Lung (tissue), 12 donors: ENCODE measurements around the gene DDIT4. TPM values are rescaled to one million over a fixed set of nuclear protein-coding genes. Genes with fewer than 3 reads are reported as not detected.

Experiments used
- ATAC-seq: fragments of 200-7000 bp; cut with Tn5 transposase; one replicate; pipeline ENCODE4 v1.9.1; 2020; ENCODE audit warnings: moderate number of reproducible peaks; ENCODE audit not compliant: insufficient read depth, low FRiP score
- DNase-seq, 3 donors: peaks; one replicate each; pipeline ENCODE4 v3.0.0-alpha.2; 2013 to 2017
- H3K27ac ChIP-seq, 2 donors: one replicate each; pipeline ENCODE4 v1.5.1; 2013; ENCODE audit warnings: mild to moderate bottlenecking in 2 of 2, moderate library complexity in 2 of 2, control low read depth in 1 of 2, inconsistent platforms in 1 of 2, low read depth in 1 of 2, low read length in 1 of 2
- H3K27me3 ChIP-seq, 3 donors: one replicate each; pipeline ENCODE4 v1.5.1; 2013; ENCODE audit warnings: low read length in 2 of 3; ENCODE audit not compliant: control insufficient read depth in 3 of 3, insufficient read depth in 3 of 3
- H3K36me3 ChIP-seq, 4 donors: one replicate each; pipeline ENCODE4 v1.5.1; 2013; ENCODE audit warnings: low read length in 4 of 4, mild to moderate bottlenecking in 1 of 4, moderate library complexity in 1 of 4; ENCODE audit not compliant: control insufficient read depth in 4 of 4, insufficient read depth in 4 of 4
- H3K4me1 ChIP-seq, 5 donors: one replicate each; pipeline ENCODE4 v1.5.1; 2013; ENCODE audit warnings: low read length in 5 of 5, mild to moderate bottlenecking in 2 of 5, moderate library complexity in 1 of 5; ENCODE audit not compliant: control insufficient read depth in 5 of 5, insufficient read depth in 5 of 5
- H3K4me3 ChIP-seq: one replicate; pipeline ENCODE4 v1.5.1; 2013; ENCODE audit warnings: mild to moderate bottlenecking, control low read depth, moderate library complexity
- H3K9ac ChIP-seq, 2 donors: one replicate each; pipeline ENCODE4 v1.5.1; 2013; ENCODE audit warnings: low read length in 2 of 2, control low read depth in 1 of 2; ENCODE audit not compliant: insufficient read depth in 1 of 2
- H3K9me3 ChIP-seq, 4 donors: one replicate each; pipeline ENCODE4 v1.5.1; 2013; ENCODE audit warnings: low read length in 3 of 4, mild to moderate bottlenecking in 1 of 4, moderate library complexity in 1 of 4; ENCODE audit not compliant: control insufficient read depth in 4 of 4, insufficient read depth in 3 of 4
- WGBS, 2 donors: extraction: QIAGEN DNeasy Blood & Tissue Kit; methylation state at CpG; one replicate each; pipeline ENCODE4 v1.1.7; 2013; 5-methylcytosine and 5-hydroxymethylcytosine counted together
- polyA plus RNA-seq, 2 donors: library from polyadenylated mRNA; stranded (reverse); fragments of 200-250 nt; gene quantifications; one replicate each; pipeline ENCODE4 v1.2.1, GENCODE V29; 2013
- total RNA-seq, 2 donors: library from RNA; depleted of rRNA in 1 of 2; stranded (reverse); fragments of >200 nt in 1 of 2; gene quantifications; one replicate each; pipeline ENCODE4 v1.2.1, GENCODE V29; 2014 to 2021
- TF ChIP-seq, protein P1 (sequence below): IDR thresholded peaks from 2 replicates; pipeline ENCODE4 v1.5.1; 2012; ENCODE audit warnings: mild to moderate bottlenecking; ENCODE audit errors: control extremely low read depth, extremely low read depth
- donor health status: control.
- donor health status: control.
- donor health status: Bipolar disorder and iron deficiency.
- donor health status: healthy.
- donor health status: DM: yes; HTN: yes; CAD: no.

Gene DDIT4
- total and polyA plus RNA-seq, 4 donors, result 55.3 to 190 (median 171) TPM

DNA sequence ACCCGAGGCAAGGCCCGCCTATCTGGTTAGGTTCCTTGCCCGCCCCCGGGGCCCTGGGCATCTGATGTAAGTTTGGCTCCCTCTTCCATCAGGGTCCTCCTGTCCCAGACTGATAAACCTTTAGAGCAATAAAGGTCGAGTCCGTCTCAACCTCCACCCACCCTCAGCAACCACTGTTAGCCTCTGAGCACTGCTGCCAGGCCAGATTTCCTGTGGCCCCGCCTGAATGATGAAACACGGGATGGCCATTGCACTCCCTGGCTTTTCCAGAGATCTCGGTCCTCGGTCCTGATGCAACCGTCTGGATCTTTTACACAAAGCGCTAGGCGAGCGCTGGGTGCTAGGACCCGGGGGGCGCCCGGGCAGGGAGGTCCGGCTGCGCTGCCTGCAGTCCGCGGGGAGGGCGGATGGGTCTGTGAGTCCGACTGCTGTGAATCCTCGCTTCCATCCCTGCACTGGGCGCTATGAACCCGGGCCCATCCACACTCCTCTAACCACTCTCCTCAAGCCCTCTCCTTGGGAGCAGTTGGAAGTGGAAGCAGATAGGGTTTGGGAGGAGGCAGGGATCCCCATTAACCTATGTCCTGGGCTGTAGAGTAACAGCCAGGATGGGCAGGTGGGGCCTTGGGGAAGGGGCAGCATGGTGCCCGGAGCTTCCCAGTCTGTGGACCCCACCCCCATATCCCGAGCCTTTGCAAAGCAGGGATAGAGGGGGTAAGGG lies 875 bp upstream of the DDIT4 start:
- WGBS, 2 donors, result 4% methylated on average over 28 of the region's 28 CpGs
- Histone ChIP-seq H3K9me3 (no peaks in the 10 kb centered on the region), H3K4me1 (peaks cover 2 to 37% (median 6%) of the 10 kb centered on the region in 5 donors), H3K27me3 (no peaks in the 10 kb centered on the region), H3K4me3 (peak overlapping the region; percentile 63), H3K27ac (peak overlapping the region; percentile 79 to 95), H3K9ac (peak overlapping the region; percentile 71 to 87), H3K36me3 (peaks cover 0 to 15% (median 11%) of the 10 kb centered on the region in 4 donors)
- TF ChIP-seq, protein P1, sequence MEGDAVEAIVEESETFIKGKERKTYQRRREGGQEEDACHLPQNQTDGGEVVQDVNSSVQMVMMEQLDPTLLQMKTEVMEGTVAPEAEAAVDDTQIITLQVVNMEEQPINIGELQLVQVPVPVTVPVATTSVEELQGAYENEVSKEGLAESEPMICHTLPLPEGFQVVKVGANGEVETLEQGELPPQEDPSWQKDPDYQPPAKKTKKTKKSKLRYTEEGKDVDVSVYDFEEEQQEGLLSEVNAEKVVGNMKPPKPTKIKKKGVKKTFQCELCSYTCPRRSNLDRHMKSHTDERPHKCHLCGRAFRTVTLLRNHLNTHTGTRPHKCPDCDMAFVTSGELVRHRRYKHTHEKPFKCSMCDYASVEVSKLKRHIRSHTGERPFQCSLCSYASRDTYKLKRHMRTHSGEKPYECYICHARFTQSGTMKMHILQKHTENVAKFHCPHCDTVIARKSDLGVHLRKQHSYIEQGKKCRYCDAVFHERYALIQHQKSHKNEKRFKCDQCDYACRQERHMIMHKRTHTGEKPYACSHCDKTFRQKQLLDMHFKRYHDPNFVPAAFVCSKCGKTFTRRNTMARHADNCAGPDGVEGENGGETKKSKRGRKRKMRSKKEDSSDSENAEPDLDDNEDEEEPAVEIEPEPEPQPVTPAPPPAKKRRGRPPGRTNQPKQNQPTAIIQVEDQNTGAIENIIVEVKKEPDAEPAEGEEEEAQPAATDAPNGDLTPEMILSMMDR, result no peak
- DNase-seq, result peak; percentile 94 to 97 (median 96)
- ATAC-seq, result peak; percentile 52

DNA sequence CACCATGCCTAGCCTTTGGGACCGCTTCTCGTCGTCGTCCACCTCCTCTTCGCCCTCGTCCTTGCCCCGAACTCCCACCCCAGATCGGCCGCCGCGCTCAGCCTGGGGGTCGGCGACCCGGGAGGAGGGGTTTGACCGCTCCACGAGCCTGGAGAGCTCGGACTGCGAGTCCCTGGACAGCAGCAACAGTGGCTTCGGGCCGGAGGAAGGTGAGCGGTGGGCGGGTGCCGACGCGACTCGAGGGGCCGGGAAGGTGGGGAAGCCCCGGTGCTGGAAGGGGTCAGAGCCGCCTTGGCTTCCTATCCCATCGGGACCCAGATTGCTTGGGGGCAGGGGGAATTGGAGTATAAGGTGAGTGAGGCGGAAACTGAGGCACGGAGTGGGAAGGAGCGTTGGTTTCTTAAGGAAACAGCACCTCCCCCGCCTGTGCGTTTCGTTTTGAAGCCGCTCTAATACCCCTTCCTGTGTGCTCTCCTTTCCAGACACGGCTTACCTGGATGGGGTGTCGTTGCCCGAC lies 547 bp downstream of the DDIT4 start:
- peak overlapping the region; percentile 74 for H3K4me3 ChIP-seq
- peak overlapping the region; percentile 65 to 87 for H3K9ac ChIP-seq
- WGBS, 2 donors, result 1% methylated on average over 40 of the region's 40 CpGs
- ATAC-seq, result no peak
- H3K4me1 ChIP-seq, result peaks cover 2 to 37% (median 6%) of the 10 kb centered on the region in 5 donors
- DNase-seq, result peak in 1 of 3 donors; percentile 48
- H3K9me3 ChIP-seq, result no peaks in the 10 kb centered on the region
- H3K27me3 ChIP-seq, result no peaks in the 10 kb centered on the region
- TF ChIP-seq, protein P1, result no peak
- peak overlapping the region; percentile 84 to 92 for H3K27ac ChIP-seq
- H3K36me3 ChIP-seq, result peaks cover 0 to 15% (median 11%) of the 10 kb centered on the region in 4 donors

DNA sequence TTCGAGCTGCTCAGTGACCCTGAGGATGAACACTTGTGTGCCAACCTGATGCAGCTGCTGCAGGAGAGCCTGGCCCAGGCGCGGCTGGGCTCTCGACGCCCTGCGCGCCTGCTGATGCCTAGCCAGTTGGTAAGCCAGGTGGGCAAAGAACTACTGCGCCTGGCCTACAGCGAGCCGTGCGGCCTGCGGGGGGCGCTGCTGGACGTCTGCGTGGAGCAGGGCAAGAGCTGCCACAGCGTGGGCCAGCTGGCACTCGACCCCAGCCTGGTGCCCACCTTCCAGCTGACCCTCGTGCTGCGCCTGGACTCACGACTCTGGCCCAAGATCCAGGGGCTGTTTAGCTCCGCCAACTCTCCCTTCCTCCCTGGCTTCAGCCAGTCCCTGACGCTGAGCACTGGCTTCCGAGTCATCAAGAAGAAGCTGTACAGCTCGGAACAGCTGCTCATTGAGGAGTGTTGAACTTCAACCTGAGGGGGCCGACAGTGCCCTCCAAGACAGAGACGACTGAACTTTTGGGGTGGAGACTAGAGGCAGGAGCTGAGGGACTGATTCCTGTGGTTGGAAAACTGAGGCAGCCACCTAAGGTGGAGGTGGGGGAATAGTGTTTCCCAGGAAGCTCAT lies 1.1 kb downstream of the DDIT4 start:
- peak overlapping the region; percentile 65 to 75 for H3K9ac ChIP-seq
- H3K9me3 ChIP-seq, result no peaks in the 10 kb centered on the region
- TF ChIP-seq, protein P1, result peak; percentile 52
- H3K27me3 ChIP-seq, result no peaks in the 10 kb centered on the region
- H3K27ac ChIP-seq, result peak overlapping the region; percentile 84 to 92
- WGBS, 2 donors, result 22 to 43% methylated on average over 26 of the region's 26 CpGs
- peaks cover 2 to 37% (median 6%) of the 10 kb centered on the region in 5 donors for H3K4me1 ChIP-seq
- H3K4me3 ChIP-seq, result peak overlapping the region; percentile 74
- ATAC-seq (no peak), DNase-seq (peak; percentile 58 to 80 (median 71))
- peaks cover 0 to 15% (median 11%) of the 10 kb centered on the region in 4 donors for H3K36me3 ChIP-seq
